ENCODE results near the gene DNAJA4. TPM values are rescaled to one million over a fixed set of nuclear protein-coding genes. Genes with fewer than 3 reads are reported as not detected.

The DNAJA4 gene
- total and polyA plus RNA-seq, 2 experiments from 2014 or later: 5.0 to 12.5 TPM

DNA sequence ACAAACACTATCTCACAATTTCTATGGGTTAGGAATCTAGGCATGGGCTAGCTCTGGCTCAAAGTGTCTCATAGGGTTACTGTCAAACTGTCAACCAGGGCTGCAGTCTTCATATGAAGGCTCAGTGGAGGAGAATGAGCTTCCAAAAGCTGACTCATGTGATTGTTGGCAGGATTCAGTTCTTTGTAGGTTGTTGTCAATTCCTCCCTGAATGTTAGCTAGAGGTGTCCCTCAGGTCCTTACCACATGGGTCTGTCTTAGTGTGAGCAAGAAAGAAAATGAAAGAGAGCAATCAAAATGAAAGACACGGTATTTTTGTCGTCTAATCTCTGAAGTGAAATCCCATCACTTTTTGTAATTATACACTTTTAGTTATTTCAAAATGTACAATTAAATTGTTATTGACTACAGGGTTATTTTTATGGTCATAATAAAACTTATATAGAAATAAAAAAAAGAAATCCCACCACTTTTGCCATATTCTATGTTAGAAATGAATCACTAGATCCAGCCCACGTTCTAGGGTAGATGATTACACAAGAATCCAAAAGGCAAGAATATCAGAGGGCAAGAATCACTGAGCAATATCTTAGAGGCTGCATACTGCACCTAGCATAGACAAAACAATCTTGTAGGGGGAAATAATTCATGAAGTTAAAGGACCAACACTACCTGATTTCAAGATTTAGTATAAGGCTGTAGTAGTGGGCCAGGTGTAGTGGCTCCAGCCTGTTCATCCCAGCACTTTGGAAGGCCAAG lies 38.4 kb upstream of the DNAJA4 start:
- Histone ChIP-seq H3K4me1 (ENCODE audit: insufficient read depth) (no peaks in the 10 kb centered on the region; the same call in 1 of the 2 replicates), H3F3A (replicated peaks; ENCODE audit: low read depth) (no peaks in the 10 kb centered on the region), H3K4me3 (no peak overlapping the region), H3K27ac (ENCODE audit: low read depth) (no peak overlapping the region), H3K27me3 (ENCODE audit: insufficient read depth) (no peaks in the 10 kb centered on the region), H3K4me2 (no peak overlapping the region), H2AFZ (no peak overlapping the region), H3K36me3 (ENCODE audit: insufficient read depth) (no peaks in the 10 kb centered on the region), H4K20me1 (replicated peaks; ENCODE audit: insufficient read depth) (no peaks in the 10 kb centered on the region), H3K79me2 (replicated peaks; ENCODE audit: insufficient read depth) (no peaks in the 10 kb centered on the region), H3K9me2 (ENCODE audit: insufficient read depth) (no peaks in the 10 kb centered on the region)
- H3K36me3 Mint-ChIP-seq (ENCODE audit: low read depth): peaks cover 3% of the 10 kb centered on the region; the same call in 1 of the 3 replicates
- H3K27ac Mint-ChIP-seq: no peak overlapping the region
- TF ChIP-seq ZNF114 (CRISPR knock-in tag; IDR thresholded peaks at IDR 0.05): no peak
- TF ChIP-seq EZH2 (IDR thresholded peaks at IDR 0.05; ENCODE audit: low read depth, unreplicated experiment): no peak
- no peak for TF ChIP-seq POLR2AphosphoS5 (IDR thresholded peaks at IDR 0.05; ENCODE audit: low read depth)
- TF ChIP-seq, protein P1, sequence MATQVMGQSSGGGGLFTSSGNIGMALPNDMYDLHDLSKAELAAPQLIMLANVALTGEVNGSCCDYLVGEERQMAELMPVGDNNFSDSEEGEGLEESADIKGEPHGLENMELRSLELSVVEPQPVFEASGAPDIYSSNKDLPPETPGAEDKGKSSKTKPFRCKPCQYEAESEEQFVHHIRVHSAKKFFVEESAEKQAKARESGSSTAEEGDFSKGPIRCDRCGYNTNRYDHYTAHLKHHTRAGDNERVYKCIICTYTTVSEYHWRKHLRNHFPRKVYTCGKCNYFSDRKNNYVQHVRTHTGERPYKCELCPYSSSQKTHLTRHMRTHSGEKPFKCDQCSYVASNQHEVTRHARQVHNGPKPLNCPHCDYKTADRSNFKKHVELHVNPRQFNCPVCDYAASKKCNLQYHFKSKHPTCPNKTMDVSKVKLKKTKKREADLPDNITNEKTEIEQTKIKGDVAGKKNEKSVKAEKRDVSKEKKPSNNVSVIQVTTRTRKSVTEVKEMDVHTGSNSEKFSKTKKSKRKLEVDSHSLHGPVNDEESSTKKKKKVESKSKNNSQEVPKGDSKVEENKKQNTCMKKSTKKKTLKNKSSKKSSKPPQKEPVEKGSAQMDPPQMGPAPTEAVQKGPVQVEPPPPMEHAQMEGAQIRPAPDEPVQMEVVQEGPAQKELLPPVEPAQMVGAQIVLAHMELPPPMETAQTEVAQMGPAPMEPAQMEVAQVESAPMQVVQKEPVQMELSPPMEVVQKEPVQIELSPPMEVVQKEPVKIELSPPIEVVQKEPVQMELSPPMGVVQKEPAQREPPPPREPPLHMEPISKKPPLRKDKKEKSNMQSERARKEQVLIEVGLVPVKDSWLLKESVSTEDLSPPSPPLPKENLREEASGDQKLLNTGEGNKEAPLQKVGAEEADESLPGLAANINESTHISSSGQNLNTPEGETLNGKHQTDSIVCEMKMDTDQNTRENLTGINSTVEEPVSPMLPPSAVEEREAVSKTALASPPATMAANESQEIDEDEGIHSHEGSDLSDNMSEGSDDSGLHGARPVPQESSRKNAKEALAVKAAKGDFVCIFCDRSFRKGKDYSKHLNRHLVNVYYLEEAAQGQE (IDR thresholded peaks at IDR 0.05; ENCODE audit: unreplicated experiment): no peak
- TF ChIP-seq EZH2phosphoT487 (IDR thresholded peaks at IDR 0.05; ENCODE audit: unreplicated experiment): no peak
- TF ChIP-seq, protein P2, sequence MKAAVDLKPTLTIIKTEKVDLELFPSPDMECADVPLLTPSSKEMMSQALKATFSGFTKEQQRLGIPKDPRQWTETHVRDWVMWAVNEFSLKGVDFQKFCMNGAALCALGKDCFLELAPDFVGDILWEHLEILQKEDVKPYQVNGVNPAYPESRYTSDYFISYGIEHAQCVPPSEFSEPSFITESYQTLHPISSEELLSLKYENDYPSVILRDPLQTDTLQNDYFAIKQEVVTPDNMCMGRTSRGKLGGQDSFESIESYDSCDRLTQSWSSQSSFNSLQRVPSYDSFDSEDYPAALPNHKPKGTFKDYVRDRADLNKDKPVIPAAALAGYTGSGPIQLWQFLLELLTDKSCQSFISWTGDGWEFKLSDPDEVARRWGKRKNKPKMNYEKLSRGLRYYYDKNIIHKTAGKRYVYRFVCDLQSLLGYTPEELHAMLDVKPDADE (IDR thresholded peaks at IDR 0.05): no peak
- DNase-seq (ENCODE audit: low spot score) (no peak), ATAC-seq (no peak)
- H3K27me3 Mint-ChIP-seq (ENCODE audit: insufficient read depth, low read depth, poor library complexity): no peaks in the 10 kb centered on the region
- H3K4me3 Mint-ChIP-seq: no peak overlapping the region
- H3K9me3 Mint-ChIP-seq: no peaks in the 10 kb centered on the region; the same call in 2 of the 3 replicates
- peaks cover 4% of the 10 kb centered on the region; the same call in 2 of the 3 replicates for H3K4me1 Mint-ChIP-seq

GRCh38 chr15:78228356-78228996 lies 35.9 kb upstream of the DNAJA4 start:
- H3K4me3 Mint-ChIP-seq: no peak overlapping the region
- ATAC-seq (no peak), DNase-seq (ENCODE audit: low spot score) (no peak)
- no peaks in the 10 kb centered on the region for H3K9me2 ChIP-seq (ENCODE audit: insufficient read depth)
- H3K27ac ChIP-seq (ENCODE audit: low read depth): no peak overlapping the region
- H3K4me3 ChIP-seq: no peak overlapping the region
- peaks cover 5% of the 10 kb centered on the region for H3K27me3 Mint-ChIP-seq (ENCODE audit: insufficient read depth, low read depth, poor library complexity)
- peaks cover 3% of the 10 kb centered on the region; the same call in 1 of the 3 replicates for H3K36me3 Mint-ChIP-seq (ENCODE audit: low read depth)
- no peaks in the 10 kb centered on the region for H3K36me3 ChIP-seq (ENCODE audit: insufficient read depth)
- no peak overlapping the region for H3K27ac Mint-ChIP-seq
- no peaks in the 10 kb centered on the region for H3K27me3 ChIP-seq (ENCODE audit: insufficient read depth)
- H3K9me3 Mint-ChIP-seq: no peaks in the 10 kb centered on the region; the same call in 2 of the 3 replicates
- no peaks in the 10 kb centered on the region for H3K79me2 ChIP-seq (replicated peaks; ENCODE audit: insufficient read depth)
- H3K4me1 ChIP-seq (ENCODE audit: insufficient read depth): peaks cover 4% of the 10 kb centered on the region
- H3F3A ChIP-seq (replicated peaks; ENCODE audit: low read depth): no peaks in the 10 kb centered on the region
- H4K20me1 ChIP-seq (replicated peaks; ENCODE audit: insufficient read depth): no peaks in the 10 kb centered on the region
- H3K4me1 Mint-ChIP-seq: peaks cover 3% of the 10 kb centered on the region
- no peak overlapping the region for H2AFZ ChIP-seq
- no peak overlapping the region for H3K4me2 ChIP-seq
- TF ChIP-seq ZNF331 (CRISPR knock-in tag; IDR thresholded peaks at IDR 0.05; ENCODE audit: low read depth) (no peak), ZNF114 (CRISPR knock-in tag; IDR thresholded peaks at IDR 0.05) (no peak), POLR2AphosphoS5 (IDR thresholded peaks at IDR 0.05; ENCODE audit: low read depth) (no peak), EZH2phosphoT487 (IDR thresholded peaks at IDR 0.05; ENCODE audit: unreplicated experiment) (no peak), NANOG (IDR thresholded peaks at IDR 0.05; ENCODE audit: borderline replicate concordance) (no peak), JUNB (IDR thresholded peaks at IDR 0.05; ENCODE audit: unreplicated experiment) (no peak)
